Sciatic nerve (tissue), 2 donors: ENCODE results near the gene FBXL7. TPM values are rescaled to one million over a fixed set of nuclear protein-coding genes. Genes with fewer than 3 reads are reported as not detected.

Source experiments
- ATAC-seq: fragments of 200-7000 bp; cut with Tn5 transposase; one replicate; pipeline ENCODE4 v1.9.1; 2020; ENCODE audit warnings: mild to moderate bottlenecking, moderate library complexity
- DNase-seq: peaks from one replicate; pipeline ENCODE4 v3.0.0-alpha.2; 2020; ENCODE audit warnings: low spot score
- intact Hi-C: fragments of 100-400 bp; cut with DNase I; formaldehyde crosslinking; loops from one replicate; pipeline ENCODE4 v1.14.2; 2022
- total RNA-seq: library from RNA; stranded (reverse); fragmentation: NEBNext Ultra II Directional; extraction: Animal tissue kit (Norgen Biotek cat#: 25700); gene quantifications from one replicate; pipeline ENCODE4 v1.2.1, GENCODE V29; 2021
- donor health status: DM: no; HTN: no; CAD: no.
- donor health status: DM: no; HTN: no; CAD: no.

Gene FBXL7
- total RNA-seq, 1 donor from 2014 or later: 40.4 TPM

GRCh38 chr5:15803280-15803679 lies 303.3 kb downstream of the FBXL7 start:
- intact Hi-C loops: no loop called here
- DNase-seq (no peak), ATAC-seq (no peak)

DNA sequence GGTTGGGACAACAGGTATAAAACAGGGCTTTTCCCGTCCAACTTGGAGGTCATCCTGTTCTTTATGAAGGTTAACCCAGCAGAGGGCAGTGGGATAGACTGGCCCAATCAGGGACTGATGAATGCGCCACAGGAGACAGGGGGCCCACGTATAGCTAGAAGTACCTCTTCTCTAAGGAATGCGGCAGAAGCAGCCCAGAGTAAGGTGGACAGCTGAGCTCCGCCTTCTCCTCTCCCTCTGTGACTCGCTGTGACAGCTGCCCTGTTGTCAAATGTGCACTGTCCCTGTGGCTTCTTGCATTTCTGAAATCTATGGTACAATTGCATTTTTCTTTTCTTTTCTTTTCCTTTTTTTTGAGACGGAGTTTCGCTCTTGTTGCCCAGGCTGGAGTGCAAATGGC lies 306.6 kb downstream of the FBXL7 start:
- ATAC-seq (no peak), DNase-seq (no peak)
- intact Hi-C loops: no loop called here

DNA sequence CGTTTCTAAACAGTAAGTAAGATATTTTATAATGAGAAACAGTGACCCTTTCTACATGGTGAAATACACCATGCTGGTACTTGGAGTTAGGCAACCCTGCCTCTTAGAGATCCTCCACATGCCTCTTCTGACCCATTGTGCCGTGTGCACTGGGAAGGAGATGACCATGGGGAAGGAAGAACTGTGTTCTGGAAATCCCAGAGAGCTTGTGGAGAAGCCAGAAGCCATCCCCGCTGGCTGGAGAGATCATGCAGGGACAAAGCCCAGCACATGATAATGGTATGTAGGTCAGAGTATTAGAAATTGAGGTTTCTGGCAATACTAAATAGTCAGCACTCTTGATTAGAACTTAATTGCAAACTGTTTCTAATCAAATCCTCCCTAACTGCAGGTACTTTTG lies 307.3 kb downstream of the FBXL7 start:
- peak; percentile 67 for ATAC-seq
- intact Hi-C loops: no loop called here
- DNase-seq: no peak

- peak; percentile 88 for ATAC-seq
- no peak for DNase-seq
- intact Hi-C loops: no loop called here
Measured at GRCh38 chr5:15807871-15808270, 307.9 kb downstream of the FBXL7 start.

DNA sequence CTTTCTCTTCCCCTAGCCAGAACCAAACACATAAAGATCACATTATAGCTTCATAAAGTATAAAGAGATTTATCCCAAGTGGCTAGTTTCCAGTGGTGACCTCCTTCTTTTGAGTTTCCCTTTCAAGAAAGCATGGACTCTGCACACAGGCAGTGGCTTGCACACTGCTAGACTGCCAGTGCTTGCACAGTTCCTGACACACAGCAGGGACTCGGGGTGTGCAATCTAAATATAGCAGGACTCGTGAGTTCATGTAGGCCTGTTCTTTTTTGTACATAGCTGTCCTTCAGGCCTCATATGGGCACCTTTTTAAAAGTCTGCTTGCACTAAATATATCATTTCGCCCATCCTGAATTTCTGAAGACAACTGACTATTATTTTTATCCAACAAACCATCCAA lies 308.6 kb downstream of the FBXL7 start:
- intact Hi-C loops: no loop called here
- DNase-seq (no peak), ATAC-seq (peak; percentile 33)

GRCh38 chr5:15819617-15820016 lies 319.6 kb downstream of the FBXL7 start:
- DNase-seq: no peak
- intact Hi-C loops: no loop called here
- ATAC-seq: no peak

- no peak for ATAC-seq
- intact Hi-C loops: no loop called here
Measured at GRCh38 chr5:15821506-15821905, 321.5 kb downstream of the FBXL7 start.

DNA sequence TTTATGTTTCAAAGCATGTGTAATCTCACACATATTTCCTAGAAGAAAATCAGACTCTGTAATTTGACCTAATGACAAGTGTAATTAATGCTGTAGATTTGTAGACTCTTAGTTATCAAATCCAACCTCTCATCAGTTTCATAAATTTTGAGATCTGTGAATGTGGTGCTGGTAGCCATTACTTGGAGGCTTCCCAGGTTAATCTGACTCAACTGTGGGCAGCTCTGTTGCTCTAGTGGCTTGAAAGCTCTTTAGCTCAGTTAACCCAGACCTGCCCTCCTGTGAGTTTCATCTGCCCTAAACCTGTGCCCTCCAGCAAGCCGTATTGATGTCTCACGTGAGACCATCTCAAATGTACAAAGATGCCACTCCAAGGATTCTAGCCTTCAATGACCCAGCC lies 323.4 kb downstream of the FBXL7 start:
- ATAC-seq: peak; percentile 54
- intact Hi-C loops: no loop called here
- DNase-seq: no peak

More at GRCh38 chr5:15821506-15821905, 321.5 kb downstream of the FBXL7 start:
- no peak for DNase-seq

- no peak for ATAC-seq
- no peak for DNase-seq
- intact Hi-C loops: no loop called here
Measured at GRCh38 chr5:15827741-15828140, 327.8 kb downstream of the FBXL7 start.

DNA sequence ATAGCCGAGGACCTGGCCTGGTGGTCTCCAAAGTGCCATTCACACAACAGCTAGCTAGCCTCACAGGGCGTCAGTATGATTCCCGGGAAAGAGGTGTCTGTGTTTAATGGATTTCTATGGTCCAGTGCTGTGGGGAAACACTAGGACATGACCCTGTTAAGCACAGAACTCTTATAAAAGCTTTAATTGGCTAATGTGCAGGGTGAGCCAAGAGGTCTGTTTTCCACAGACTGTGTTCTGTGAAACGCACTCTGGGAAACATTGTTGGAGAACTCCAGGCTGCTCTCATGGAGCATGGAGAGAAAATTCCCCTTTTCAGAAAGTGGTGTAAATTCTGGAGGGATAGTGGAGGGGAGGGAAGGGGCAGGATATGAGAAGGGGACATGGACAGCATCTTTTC lies 331.4 kb downstream of the FBXL7 start:
- ATAC-seq: peak; percentile 30
- DNase-seq: no peak
- intact Hi-C loops: no loop called here

GRCh38 chr5:15833365-15833764 lies 333.4 kb downstream of the FBXL7 start:
- DNase-seq (no peak), ATAC-seq (no peak)
- intact Hi-C loops: no loop called here

DNA sequence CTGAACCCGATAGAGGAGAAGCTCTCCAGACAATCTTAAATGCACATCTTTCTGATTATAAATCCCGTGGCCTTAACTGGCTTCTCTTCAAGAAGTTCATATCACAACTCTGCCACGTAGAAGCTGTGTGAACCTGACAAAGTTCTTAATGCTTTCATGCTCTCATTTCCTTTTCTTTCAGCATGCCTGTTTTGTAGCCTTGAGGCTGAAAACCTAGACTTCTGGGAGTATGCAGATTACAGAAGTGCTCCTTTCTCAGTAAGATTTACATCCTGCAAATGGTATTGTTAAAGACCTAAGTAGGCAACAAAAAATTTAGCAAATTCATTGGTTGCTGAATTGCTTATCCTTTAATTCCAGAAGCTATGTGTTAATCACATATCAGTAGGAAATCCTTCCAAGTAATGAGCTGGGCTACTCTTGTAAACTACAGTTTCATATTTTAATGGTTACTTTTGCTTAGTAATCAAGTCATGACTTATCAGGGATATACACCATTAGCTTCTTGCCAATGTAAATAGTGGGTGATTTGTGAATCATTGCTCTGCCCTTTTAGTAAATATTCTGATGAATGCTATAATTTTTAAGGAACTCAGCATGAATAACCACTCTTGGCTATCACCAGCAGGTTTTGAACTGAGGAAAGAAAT lies 334.7 kb downstream of the FBXL7 start:
- ATAC-seq: no peak
- intact Hi-C loops: no loop called here

DNA sequence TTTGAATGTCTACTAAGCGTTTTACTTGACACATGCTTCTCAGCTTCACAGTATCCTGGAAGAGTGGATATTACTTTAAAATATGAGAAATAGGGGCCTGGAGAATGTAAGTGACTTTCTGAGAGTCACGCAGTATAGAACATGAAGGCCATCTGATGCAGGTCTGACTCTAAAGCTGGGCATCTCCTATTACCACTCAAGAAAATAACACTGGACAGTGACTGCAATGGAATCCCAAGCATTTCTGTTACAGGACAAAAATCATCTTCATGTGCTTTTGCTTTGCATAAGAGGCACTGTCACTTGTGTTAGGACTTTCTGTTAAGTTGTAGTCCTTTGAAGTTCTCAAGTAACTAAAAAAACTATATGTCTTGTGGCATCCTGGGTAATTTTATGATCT lies 335.5 kb downstream of the FBXL7 start:
- no peak for DNase-seq
- intact Hi-C loops: no loop called here
- no peak for ATAC-seq

More for the DNA sequence above, 334.7 kb downstream of the FBXL7 start:
- no peak for DNase-seq

- DNase-seq (no peak), ATAC-seq (no peak)
- intact Hi-C loops: no loop called here
Measured at GRCh38 chr5:15837551-15838289, 337.7 kb downstream of the FBXL7 start.

GRCh38 chr5:15844253-15844652 lies 344.3 kb downstream of the FBXL7 start:
- intact Hi-C loops: no loop called here
- ATAC-seq: no peak
- DNase-seq: no peak

DNA sequence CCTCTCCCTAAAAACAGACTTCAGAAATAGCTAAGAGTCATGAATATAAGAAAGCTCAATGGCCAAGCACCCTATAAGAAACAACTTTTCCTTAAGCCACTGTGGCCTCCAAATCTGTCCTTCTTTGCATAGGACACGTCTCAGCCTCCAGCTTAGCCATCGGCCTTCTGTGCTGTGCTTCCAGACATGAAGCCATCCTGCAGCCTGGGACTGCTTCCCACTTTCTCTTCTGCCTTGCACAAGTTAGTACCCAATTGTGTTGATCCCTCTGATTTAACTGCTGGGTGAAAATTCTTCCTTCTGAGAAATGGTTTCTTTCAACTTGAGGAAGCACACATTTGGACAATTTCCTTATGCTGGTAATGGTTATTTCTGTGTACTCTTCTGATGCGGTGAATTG lies 344.9 kb downstream of the FBXL7 start:
- DNase-seq (no peak), ATAC-seq (no peak)
- intact Hi-C loops: no loop called here

DNA sequence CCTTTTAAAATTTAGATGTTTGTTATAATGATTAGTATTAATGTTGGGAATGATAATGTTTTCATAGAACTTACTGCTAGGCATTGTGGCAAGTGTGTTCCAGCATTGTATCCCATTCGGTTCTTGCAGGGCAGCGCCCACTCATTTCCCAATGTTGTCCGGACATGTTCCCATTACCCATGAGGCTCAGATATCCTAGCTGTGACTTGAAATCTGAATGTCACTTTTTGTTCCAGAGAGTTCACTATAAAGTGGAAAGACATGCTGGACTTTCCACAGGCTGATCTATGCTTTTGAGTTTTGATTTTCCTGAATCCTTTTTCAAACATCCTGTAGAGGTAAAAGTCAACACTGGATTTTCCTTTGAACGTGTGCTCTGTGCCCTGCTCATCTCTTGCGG lies 350.6 kb downstream of the FBXL7 start:
- DNase-seq (no peak), ATAC-seq (no peak)
- intact Hi-C loops: no loop called here

- no peak for DNase-seq
- no peak for ATAC-seq
- intact Hi-C loops: no loop called here
Measured at GRCh38 chr5:15850939-15851341, 351.0 kb downstream of the FBXL7 start.

DNA sequence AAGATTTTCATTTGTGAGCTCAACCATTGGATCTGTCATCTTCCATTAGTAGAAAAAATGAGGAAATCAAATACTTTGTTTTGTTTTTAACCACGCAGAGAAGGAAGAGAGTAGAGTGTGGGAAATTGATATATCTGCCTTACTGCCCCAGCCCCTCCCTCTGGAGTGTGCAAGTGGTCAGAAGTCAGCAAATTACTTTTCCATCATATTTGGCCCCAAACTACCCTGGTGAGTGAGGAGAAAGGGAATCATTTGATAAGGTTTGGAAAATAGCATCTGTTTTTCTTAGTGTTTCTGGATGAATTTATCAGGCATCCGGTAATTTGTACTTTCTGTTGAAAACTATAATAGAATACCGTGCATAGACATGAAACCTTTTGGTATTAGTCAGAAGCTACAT lies 352.2 kb downstream of the FBXL7 start:
- ATAC-seq: no peak
- intact Hi-C loops: no loop called here
- DNase-seq: no peak

DNA sequence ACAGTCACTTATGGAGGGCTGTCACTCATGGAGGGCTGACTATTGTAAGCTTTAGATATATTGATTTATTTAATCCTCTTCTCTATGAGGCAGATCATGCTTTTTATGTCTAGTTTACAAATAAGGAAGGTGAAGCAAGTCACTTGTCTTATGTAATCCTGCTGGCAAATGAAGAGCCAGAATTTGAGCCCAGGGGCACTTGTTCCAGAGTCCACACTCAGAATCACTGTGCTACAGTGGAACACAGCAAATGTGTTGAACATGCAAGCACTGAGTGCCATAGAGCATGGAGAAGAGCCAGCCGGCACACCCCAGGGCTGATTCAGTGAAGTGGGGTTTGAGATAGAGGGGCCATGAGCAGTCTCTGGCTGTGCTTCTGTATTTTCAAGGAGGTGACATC lies 353.0 kb downstream of the FBXL7 start:
- intact Hi-C loops: no loop called here
- no peak for DNase-seq
- ATAC-seq: no peak

- no peak for ATAC-seq
- intact Hi-C loops: no loop called here
Measured at GRCh38 chr5:15858326-15858725, 358.3 kb downstream of the FBXL7 start.

More at GRCh38 chr5:15858326-15858725, 358.3 kb downstream of the FBXL7 start:
- no peak for DNase-seq
